Measurements from ENCODE around the gene JMJD1C. TPM values are rescaled to one million over a fixed set of nuclear protein-coding genes. Genes with fewer than 3 reads are reported as not detected.

The JMJD1C gene
- total RNA-seq, 1 experiment from 2014 or later = 67.6 TPM

DNA sequence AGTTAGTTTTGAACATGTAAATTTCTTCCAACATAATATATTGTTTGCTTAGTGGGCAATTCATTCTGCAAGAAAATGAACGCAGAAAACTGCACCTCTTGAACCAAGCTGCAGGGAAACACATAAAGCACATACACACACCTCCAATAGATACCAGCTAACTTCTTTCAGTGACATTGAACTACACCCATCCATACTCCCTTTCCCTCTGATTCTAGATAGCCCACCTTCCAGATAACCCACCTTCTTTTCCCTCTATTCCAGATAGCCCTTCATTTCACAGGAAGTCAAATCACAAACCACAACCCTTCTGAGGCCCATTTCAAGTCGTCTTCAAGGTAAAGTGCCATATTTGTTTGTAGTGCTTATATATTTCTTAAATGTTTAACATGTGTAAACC, 304.2 kb downstream of the JMJD1C start:
- H3K4me3 Mint-ChIP-seq (ENCODE audit: low read depth, unreplicated experiment) = no peak overlapping the region
- no peaks in the 10 kb centered on the region for H3K27me3 Mint-ChIP-seq (ENCODE audit: unreplicated experiment)
- intact Hi-C loops (cut with micrococcal nuclease; ENCODE audit: unreplicated experiment) = no loop called here
- TF ChIP-seq, protein P1, sequence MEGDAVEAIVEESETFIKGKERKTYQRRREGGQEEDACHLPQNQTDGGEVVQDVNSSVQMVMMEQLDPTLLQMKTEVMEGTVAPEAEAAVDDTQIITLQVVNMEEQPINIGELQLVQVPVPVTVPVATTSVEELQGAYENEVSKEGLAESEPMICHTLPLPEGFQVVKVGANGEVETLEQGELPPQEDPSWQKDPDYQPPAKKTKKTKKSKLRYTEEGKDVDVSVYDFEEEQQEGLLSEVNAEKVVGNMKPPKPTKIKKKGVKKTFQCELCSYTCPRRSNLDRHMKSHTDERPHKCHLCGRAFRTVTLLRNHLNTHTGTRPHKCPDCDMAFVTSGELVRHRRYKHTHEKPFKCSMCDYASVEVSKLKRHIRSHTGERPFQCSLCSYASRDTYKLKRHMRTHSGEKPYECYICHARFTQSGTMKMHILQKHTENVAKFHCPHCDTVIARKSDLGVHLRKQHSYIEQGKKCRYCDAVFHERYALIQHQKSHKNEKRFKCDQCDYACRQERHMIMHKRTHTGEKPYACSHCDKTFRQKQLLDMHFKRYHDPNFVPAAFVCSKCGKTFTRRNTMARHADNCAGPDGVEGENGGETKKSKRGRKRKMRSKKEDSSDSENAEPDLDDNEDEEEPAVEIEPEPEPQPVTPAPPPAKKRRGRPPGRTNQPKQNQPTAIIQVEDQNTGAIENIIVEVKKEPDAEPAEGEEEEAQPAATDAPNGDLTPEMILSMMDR (IDR thresholded peaks at IDR 0.05; ENCODE audit: unreplicated experiment) = no peak
- H3K4me1 Mint-ChIP-seq (ENCODE audit: low read depth, unreplicated experiment) = no peaks in the 10 kb centered on the region
- H3K36me3 Mint-ChIP-seq (ENCODE audit: insufficient read depth, unreplicated experiment) = peaks cover 38% of the 10 kb centered on the region
- no TSS peak for BruUV-seq (replicated peaks)
- CTCF ChIA-PET = no interaction called here
- no peaks in the 10 kb centered on the region for H3K9me3 Mint-ChIP-seq (ENCODE audit: low read depth, unreplicated experiment)
- no peak overlapping the region for H3K27ac Mint-ChIP-seq (ENCODE audit: unreplicated experiment)
- no peak for DNase-seq

- H3K9me3 Mint-ChIP-seq (ENCODE audit: low read depth, unreplicated experiment) = no peaks in the 10 kb centered on the region
- H3K27ac Mint-ChIP-seq (ENCODE audit: unreplicated experiment) = no peak overlapping the region
- no peaks in the 10 kb centered on the region for H3K27me3 Mint-ChIP-seq (ENCODE audit: unreplicated experiment)
- CTCF ChIA-PET = interaction anchor here (0.5 to 2.1 kb wide), 17 partner anchors 9 to 1316 kb away, joined by 3 to 12 read pairs (median 3); partner anchors contain the start of gene NRBF2
- DNase-seq = peak; percentile 59
- intact Hi-C loops (cut with micrococcal nuclease; ENCODE audit: unreplicated experiment) = loop anchor here (1.0 to 10.0 kb wide), 7 partner anchors 153 to 893 kb away; partner anchors contain the start of genes EGR2 and RTKN2
- H3K36me3 Mint-ChIP-seq (ENCODE audit: insufficient read depth, unreplicated experiment) = peaks cover 25% of the 10 kb centered on the region
- TF ChIP-seq, protein P1 (IDR thresholded peaks at IDR 0.05; ENCODE audit: unreplicated experiment) = peak; percentile 82
- BruUV-seq (replicated peaks) = no TSS peak
- H3K4me1 Mint-ChIP-seq (ENCODE audit: low read depth, unreplicated experiment) = no peaks in the 10 kb centered on the region
- no peak overlapping the region for H3K4me3 Mint-ChIP-seq (ENCODE audit: low read depth, unreplicated experiment)
Observed at GRCh38 chr10:63157845-63158624, 307.7 kb downstream of the JMJD1C start.

DNA sequence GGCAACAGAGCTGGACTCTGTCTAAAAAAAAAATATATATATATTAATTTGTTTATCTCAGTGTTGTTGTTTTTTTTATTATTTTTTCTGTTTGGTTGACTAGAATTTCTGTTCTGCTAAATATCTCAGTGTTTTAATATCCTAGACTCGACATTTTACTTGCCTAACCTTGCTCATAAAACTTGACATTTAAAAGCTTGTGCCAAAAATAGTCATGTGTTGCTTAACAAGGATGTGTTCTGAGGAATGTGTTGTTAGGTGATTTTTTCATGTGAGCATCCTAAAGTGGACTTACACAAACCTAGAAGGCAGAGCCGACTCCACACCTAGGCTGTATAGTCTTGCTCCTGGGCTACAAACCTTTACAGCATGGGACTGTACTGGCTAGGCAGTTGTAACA, 309.5 kb downstream of the JMJD1C start:
- intact Hi-C loops (cut with micrococcal nuclease; ENCODE audit: unreplicated experiment) = loop anchor here (5.0 to 10.0 kb wide), 5 partner anchors 151 to 891 kb away; partner anchors contain the start of genes EGR2 and RTKN2
- TF ChIP-seq, protein P1 (IDR thresholded peaks at IDR 0.05; ENCODE audit: unreplicated experiment) = no peak
- DNase-seq = no peak
- no TSS peak for BruUV-seq (replicated peaks)
- CTCF ChIA-PET = interaction anchor here (0.7 kb wide), 1 partner anchor 212 kb away, joined by 4 read pairs; no protein-coding TSS in a partner anchor
- Mint-ChIP-seq H3K4me1 (ENCODE audit: low read depth, unreplicated experiment) (no peaks in the 10 kb centered on the region), H3K9me3 (ENCODE audit: low read depth, unreplicated experiment) (no peaks in the 10 kb centered on the region), H3K4me3 (ENCODE audit: low read depth, unreplicated experiment) (no peak overlapping the region), H3K36me3 (ENCODE audit: insufficient read depth, unreplicated experiment) (peaks cover 20% of the 10 kb centered on the region), H3K27me3 (ENCODE audit: unreplicated experiment) (no peaks in the 10 kb centered on the region), H3K27ac (ENCODE audit: unreplicated experiment) (no peak overlapping the region)

DNA sequence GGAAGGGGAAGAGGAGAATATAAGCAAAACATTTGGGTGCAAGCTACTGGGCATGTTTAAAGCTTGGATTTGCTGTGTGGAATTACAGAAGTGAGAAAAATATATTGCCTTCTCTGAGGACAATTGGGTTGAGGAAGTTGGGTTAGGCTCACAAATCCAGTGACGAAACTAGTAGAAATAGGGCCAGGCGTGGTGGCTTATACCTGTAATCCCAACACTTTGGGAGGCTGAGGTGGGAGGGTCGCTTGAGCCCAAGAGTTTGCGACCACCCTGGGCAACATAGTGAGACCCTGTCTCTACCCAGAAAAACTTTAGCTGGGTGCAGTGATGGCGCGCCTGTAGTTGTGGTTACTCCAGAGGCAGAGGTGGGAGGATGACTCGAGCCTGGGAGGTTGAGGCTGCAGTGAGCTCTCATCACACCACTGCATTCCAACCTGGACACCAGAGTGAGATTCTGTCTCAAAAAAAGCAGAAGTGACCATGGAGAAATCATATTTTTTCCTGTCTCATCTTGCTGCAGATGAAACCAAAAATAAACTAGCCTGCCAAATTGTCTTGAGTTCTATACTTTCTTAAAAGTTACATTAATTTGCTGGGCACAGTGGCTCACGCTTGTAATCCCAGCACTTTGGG, 310.3 kb downstream of the JMJD1C start:
- TF ChIP-seq, protein P1 (IDR thresholded peaks at IDR 0.05; ENCODE audit: unreplicated experiment) = no peak
- Mint-ChIP-seq H3K4me3 (ENCODE audit: low read depth, unreplicated experiment) (no peak overlapping the region), H3K36me3 (ENCODE audit: insufficient read depth, unreplicated experiment) (peaks cover 16% of the 10 kb centered on the region), H3K27ac (ENCODE audit: unreplicated experiment) (no peak overlapping the region), H3K4me1 (ENCODE audit: low read depth, unreplicated experiment) (no peaks in the 10 kb centered on the region), H3K9me3 (ENCODE audit: low read depth, unreplicated experiment) (no peaks in the 10 kb centered on the region), H3K27me3 (ENCODE audit: unreplicated experiment) (no peaks in the 10 kb centered on the region)
- intact Hi-C loops (cut with micrococcal nuclease; ENCODE audit: unreplicated experiment) = loop anchor here (5.0 to 10.0 kb wide), 5 partner anchors 151 to 891 kb away; partner anchors contain the start of genes EGR2 and RTKN2
- CTCF ChIA-PET = no interaction called here
- BruUV-seq (replicated peaks) = no TSS peak
- DNase-seq = no peak
